Liver (tissue), 9 donors: ENCODE data around the gene ITGBL1. TPM values are rescaled to one million over a fixed set of nuclear protein-coding genes. Genes with fewer than 3 reads are reported as not detected.

Experiments
- DNase-seq: peaks from one replicate; pipeline ENCODE4 v3.0.0-alpha.2; 2017; ENCODE audit warnings: low spot score
- H3K27ac ChIP-seq, 2 donors: one replicate each; pipeline ENCODE4 v1.7.0; 2013; ENCODE audit warnings: inconsistent platforms in 2 of 2, low read length in 2 of 2, control low read depth in 1 of 2, low read depth in 1 of 2, mild to moderate bottlenecking in 1 of 2
- H3K27me3 ChIP-seq, 4 donors: one replicate each; pipeline versions ENCODE4 v1.6.1 to v1.7.0; 2013; ENCODE audit warnings: low read length in 3 of 4, inconsistent platforms in 1 of 4, mild to moderate bottlenecking in 1 of 4, moderate library complexity in 1 of 4; ENCODE audit not compliant: control insufficient read depth in 4 of 4, insufficient read depth in 4 of 4
- H3K36me3 ChIP-seq, 4 donors: one replicate each; pipeline versions ENCODE4 v1.6.1 to v1.7.0; 2013; ENCODE audit warnings: low read length in 3 of 4, mild to moderate bottlenecking in 3 of 4, low read depth in 1 of 4, moderate library complexity in 1 of 4; ENCODE audit not compliant: control insufficient read depth in 4 of 4, insufficient read depth in 3 of 4
- H3K4me1 ChIP-seq, 4 donors: one replicate each; pipeline versions ENCODE4 v1.6.1 to v1.7.0; 2013; ENCODE audit warnings: low read length in 3 of 4, mild to moderate bottlenecking in 3 of 4, moderate library complexity in 1 of 4; ENCODE audit not compliant: control insufficient read depth in 4 of 4, insufficient read depth in 4 of 4
- H3K4me3 ChIP-seq, 3 donors: one replicate each; pipeline versions ENCODE4 v1.6.1 to v1.7.0; 2013; ENCODE audit warnings: low read length in 3 of 3, control low read depth in 1 of 3, low read depth in 1 of 3, mild to moderate bottlenecking in 1 of 3
- H3K9ac ChIP-seq, 2 donors: one replicate each; pipeline ENCODE4 v1.7.0; 2013; ENCODE audit warnings: low read length in 2 of 2, mild to moderate bottlenecking in 2 of 2, moderate library complexity in 2 of 2, control low read depth in 1 of 2, low read depth in 1 of 2
- H3K9me3 ChIP-seq, 4 donors: one replicate each; pipeline versions ENCODE4 v1.6.1 to v1.7.0; 2013; ENCODE audit warnings: low read length in 3 of 4; ENCODE audit not compliant: control insufficient read depth in 4 of 4
- ATF3 ChIP-seq: IDR thresholded peaks from 2 replicates; pipeline ENCODE4 v1.6.1; 2016; ENCODE audit warnings: antibody characterized with exemption
- EGR1 ChIP-seq, 2 donors: IDR thresholded peaks; 2 replicates each; pipeline ENCODE4 v1.6.1; 2016 to 2018; ENCODE audit warnings: antibody characterized with exemption in 2 of 2, low read depth in 2 of 2
- FOXA1 ChIP-seq: IDR thresholded peaks from 2 replicates; pipeline ENCODE4 v1.6.1; 2016; ENCODE audit warnings: antibody characterized with exemption
- FOXA2 ChIP-seq: IDR thresholded peaks from 2 replicates; pipeline ENCODE4 v1.6.1; 2016; ENCODE audit warnings: antibody characterized with exemption
- GABPA ChIP-seq, 2 donors: IDR thresholded peaks in 1 of 2; conservative IDR thresholded peaks in 1 of 2; 2 replicates each; pipeline ENCODE4 v1.6.1; 2016; ENCODE audit warnings: antibody characterized with exemption in 2 of 2, mild to moderate bottlenecking in 1 of 2, moderate library complexity in 1 of 2
- HNF4A ChIP-seq, 2 donors: conservative IDR thresholded peaks; 2 replicates each; pipeline ENCODE4 v1.6.1; 2016; ENCODE audit warnings: antibody characterized with exemption in 2 of 2, mild to moderate bottlenecking in 2 of 2
- HNF4G ChIP-seq: IDR thresholded peaks from 2 replicates; pipeline ENCODE4 v1.6.1; 2016; ENCODE audit warnings: antibody characterized with exemption
- JUND ChIP-seq, 2 donors: IDR thresholded peaks; 2 replicates each; pipeline ENCODE4 v1.6.1; 2016; ENCODE audit warnings: antibody characterized with exemption in 2 of 2
- MAX ChIP-seq: IDR thresholded peaks from 2 replicates; pipeline ENCODE4 v1.6.1; 2016; ENCODE audit warnings: antibody characterized with exemption
- NR2F2 ChIP-seq: IDR thresholded peaks from 2 replicates; pipeline ENCODE4 v1.6.1; 2016; ENCODE audit warnings: antibody characterized with exemption
- RAD21 ChIP-seq, 2 donors: IDR thresholded peaks; 2 replicates each; pipeline ENCODE4 v1.6.1; 2016; ENCODE audit warnings: antibody characterized with exemption in 2 of 2, mild to moderate bottlenecking in 2 of 2
- REST ChIP-seq: IDR thresholded peaks from 2 replicates; pipeline ENCODE4 v1.6.1; 2016; ENCODE audit warnings: antibody characterized with exemption, mild to moderate bottlenecking
- RXRA ChIP-seq, 2 donors: IDR thresholded peaks; 2 replicates each; pipeline ENCODE4 v1.6.1; 2017 to 2018; ENCODE audit warnings: antibody characterized with exemption in 2 of 2, mild to moderate bottlenecking in 1 of 2
- SP1 ChIP-seq: IDR thresholded peaks from 2 replicates; pipeline ENCODE4 v1.6.1; 2018; ENCODE audit warnings: antibody characterized with exemption, mild to moderate bottlenecking
- TAF1 ChIP-seq: conservative IDR thresholded peaks from 2 replicates; pipeline ENCODE4 v1.6.1; 2016; ENCODE audit warnings: antibody characterized with exemption, mild to moderate bottlenecking
- YY1 ChIP-seq: IDR thresholded peaks from 2 replicates; pipeline ENCODE4 v1.6.1; 2016; ENCODE audit warnings: antibody characterized with exemption, mild to moderate bottlenecking
- ZBTB33 ChIP-seq: IDR thresholded peaks from 2 replicates; pipeline ENCODE4 v1.6.1; 2016; ENCODE audit warnings: antibody characterized with exemption
- WGBS: extraction: QIAGEN DNeasy Blood & Tissue Kit; methylation state at CpG from one replicate; pipeline ENCODE4 v1.1.7; 2013; 5-methylcytosine and 5-hydroxymethylcytosine counted together
- polyA plus RNA-seq, 2 donors: library from polyadenylated mRNA; stranded (reverse) in 1 of 2; unstranded in 1 of 2; fragments of 200-250 nt in 1 of 2; fragments of >200 nt in 1 of 2; fragmentation: Nextera tagmentation in 1 of 2; extraction: Ambion mirVana in 1 of 2; gene quantifications; one replicate each; pipeline versions ENCODE4 v1.2.1 to v1.2.3, GENCODE V29; 2013 to 2015
- total RNA-seq, 2 donors: library from RNA; depleted of rRNA; stranded (reverse); fragments of >200 nt; gene quantifications; one replicate each; pipeline ENCODE4 v1.2.3, GENCODE V29; 2014
- donor health status: healthy.
- donor health status: healthy.
- donor health status: healthy.
- donor health status: healthy.
- donor health status: healthy.

The ITGBL1 gene
- total and polyA plus RNA-seq, 4 donors = 0.28 to 2.2 (median 1.2) TPM

GRCh38 chr13:101416181-101417042 lies 36.1 kb upstream of the ITGBL1 start, which contains the start of gene NALCN:
TSS of gene NALCN (minus strand) at chr13:101416508. CDS start at chr13:101399126, 17,382 bp downstream.
- 3% methylated on average over 85 of the region's 85 CpGs for WGBS
- TF ChIP-seq MAX (no peak), SP1 (no peak), GABPA (IDR thresholded peaks at IDR 0.05 in 1 of 2, conservative IDR thresholded peaks at IDR 0.05 in 1 of 2) (no peak), HNF4G (no peak), REST (no peak), RXRA (IDR thresholded peaks at IDR 0.05) (no peak), FOXA2 (no peak), RAD21 (IDR thresholded peaks at IDR 0.05) (no peak), JUND (IDR thresholded peaks at IDR 0.05) (no peak), TAF1 (no peak), ATF3 (no peak), ZBTB33 (no peak), EGR1 (IDR thresholded peaks at IDR 0.05; ENCODE audit: low read depth in 2 of 2) (no peak), NR2F2 (no peak), HNF4A (conservative IDR thresholded peaks at IDR 0.05) (no peak), YY1 (no peak), FOXA1 (no peak)
- peak within 1 kb of the TSS in 2 of 3 donors; percentile 48 to 69 for H3K4me3 ChIP-seq
- no peak for DNase-seq
- no peak within 1 kb of the TSS for H3K9ac ChIP-seq
- no peak within 1 kb of the TSS for H3K27ac ChIP-seq
- peaks cover 0 to 8% (median 2%) of the 10 kb centered on the region in 4 donors for H3K27me3 ChIP-seq
- H3K4me1 ChIP-seq = peaks cover 4 to 13% (median 5%) of the 10 kb centered on the region in 4 donors
- H3K9me3 ChIP-seq = no peaks in the 10 kb centered on the region
- H3K36me3 ChIP-seq = no peaks in the 10 kb centered on the region

- Histone ChIP-seq H3K4me1 (peaks cover 4 to 13% (median 5%) of the 10 kb centered on the region in 4 donors), H3K27ac (no peak overlapping the region), H3K4me3 (peak overlapping the region in 2 of 3 donors; percentile 48 to 69), H3K9ac (no peak overlapping the region), H3K9me3 (no peaks in the 10 kb centered on the region), H3K27me3 (peaks cover 0 to 8% (median 2%) of the 10 kb centered on the region in 4 donors), H3K36me3 (no peaks in the 10 kb centered on the region)
- WGBS = 19% methylated on average over 3 of the region's 3 CpGs
- TF ChIP-seq HNF4A (conservative IDR thresholded peaks at IDR 0.05) (no peak), EGR1 (IDR thresholded peaks at IDR 0.05; ENCODE audit: low read depth in 2 of 2) (peak in 1 of 2 donors; percentile 45)
- DNase-seq = no peak
These were observed 35.5 kb upstream of the ITGBL1 start for GRCh38 chr13:101417043-101417406.
